ENCODE measurements around the gene ADAT1. TPM values are rescaled to one million over a fixed set of nuclear protein-coding genes. Genes with fewer than 3 reads are reported as not detected.

The ADAT1 gene
- total and polyA plus RNA-seq, 2 of the 8 experiments (the other 6 are each of a cell fraction or from before 2014, with no cell fraction given) = 30.7 to 44.7 TPM

DNA sequence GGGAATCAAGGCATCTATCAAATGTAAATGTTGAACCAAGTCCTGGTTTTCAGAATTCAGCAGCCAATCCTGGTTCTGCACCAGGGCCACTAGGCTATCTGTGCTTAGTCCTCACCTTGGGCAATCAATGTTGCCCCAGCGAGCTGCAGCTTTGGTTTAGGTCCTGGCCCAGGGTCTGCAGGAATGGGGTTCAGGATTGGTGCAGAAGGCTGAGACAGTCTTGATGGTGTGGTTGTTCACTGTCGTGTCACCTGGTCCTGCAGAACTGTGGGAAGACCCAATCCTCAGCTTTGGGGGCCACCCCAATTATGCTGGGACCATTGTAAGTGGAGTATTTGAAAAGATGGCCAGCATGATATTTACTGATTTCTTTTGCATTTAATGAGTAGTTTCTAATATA is 35.1 kb upstream of the ADAT1 start:
- Histone ChIP-seq H3K4ac (replicated peaks; ENCODE audit: insufficient read length, low read depth, low read length) (no peak overlapping the region), H2BK20ac (ENCODE audit: low read length) (no peak overlapping the region), H3K9ac (replicated peaks in 1 of 4; ENCODE audit: extremely low read depth in 1 of 4, low read depth in 3 of 4, low read length in 3 of 4) (no peak overlapping the region), H3K79me2 (ENCODE audit: control insufficient read depth in 1 of 2, insufficient read depth in 2 of 2, low read length in 2 of 2) (peaks cover 0 to 3% of the 10 kb centered on the region in 2 experiments; a peak in 2 of 4 replicates), H3K4me2 (ENCODE audit: insufficient read depth in 1 of 2, low read depth in 2 of 2, low read length in 2 of 2) (no peak overlapping the region), H3K9me3 (ENCODE audit: insufficient read depth in 2 of 2, low read depth in 1 of 2, low read length in 1 of 2) (no peaks in the 10 kb centered on the region), H3K27ac (ENCODE audit: low read depth, low read length) (no peak overlapping the region), H3K79me1 (ENCODE audit: low read depth, low read length) (no peaks in the 10 kb centered on the region), H3K27me3 (replicated peaks in 1 of 4; ENCODE audit: control insufficient read depth in 3 of 4, extremely low read depth in 1 of 4, insufficient read depth in 3 of 4, low read length in 3 of 4) (no peaks in the 10 kb centered on the region), H4K5ac (ENCODE audit: insufficient read length, low read depth, low read length) (no peak overlapping the region), H2BK120ac (replicated peaks; ENCODE audit: low read depth, low read length) (no peak overlapping the region), H2BK5ac (ENCODE audit: low read depth, low read length) (no peak overlapping the region), H3K56ac (replicated peaks; ENCODE audit: insufficient read length, low read depth, low read length) (no peak overlapping the region), H4K91ac (replicated peaks; ENCODE audit: insufficient read length, low read length) (no peak overlapping the region), H2AK5ac (ENCODE audit: low read depth, low read length) (no peak overlapping the region), H3K4me1 (replicated peaks in 1 of 4; ENCODE audit: control insufficient read depth in 3 of 4, insufficient read depth in 4 of 4, low read length in 3 of 4) (no peaks in the 10 kb centered on the region), H3K4me3 (ENCODE audit: extremely low read depth in 1 of 4, insufficient read depth in 2 of 4, low read depth in 3 of 4, low read length in 4 of 4) (no peak overlapping the region), H2BK12ac (ENCODE audit: low read depth, low read length) (no peak overlapping the region), H2BK15ac (ENCODE audit: low read length) (no peak overlapping the region), H4K8ac (ENCODE audit: extremely low read depth, insufficient read depth, low read length) (no peak overlapping the region), H3K23ac (ENCODE audit: insufficient read length) (no peak overlapping the region), H3K14ac (ENCODE audit: insufficient read length) (no peak overlapping the region), H4K20me1 (replicated peaks in 1 of 2; ENCODE audit: control insufficient read depth in 1 of 2, insufficient read depth in 2 of 2, low read length in 2 of 2) (peaks cover 0 to 2% of the 10 kb centered on the region in 2 experiments), H3K18ac (ENCODE audit: extremely low read depth, low read length) (no peak overlapping the region), H3K23me2 (ENCODE audit: low read depth, low read length) (no peaks in the 10 kb centered on the region), H3K36me3 (ENCODE audit: control insufficient read depth in 2 of 4, insufficient read depth in 4 of 4, low read length in 3 of 4) (peaks cover 0 to 37% (median 19%) of the 10 kb centered on the region in 4 experiments; a peak in 7 of 8 replicates), H2AFZ (ENCODE audit: low read length) (no peak overlapping the region)
- 85% methylated on average over 2 of the region's 2 CpGs; no CpG with 5 or more reads in 1 of the 2 experiments for WGBS, 2 experiments (ENCODE audit: extremely low coverage in 1 of 2, insufficient coverage in 1 of 2, insufficient read length in 1 of 2, insufficient replicate concordance in 2 of 2, low coverage in 1 of 2, low lambda C conversion rate in 2 of 2, missing lambda C conversion rate in 1 of 2)
- no peak for FAIRE-seq
- POLR2A ChIA-PET (ENCODE audit: partially characterized antibody) = interaction anchor here (1.4 kb wide), 1 partner anchor 11 kb away, joined by 4 read pairs; the partner anchor contains the start of genes KARS1 and TERF2IP
- CTCF ChIA-PET (ENCODE audit: partially characterized antibody) = interaction anchor here (1.2 to 1.9 kb wide), 2 partner anchors 9 to 106 kb away, joined by 5 to 7 read pairs; no protein-coding TSS in a partner anchor
- DNase-seq (ENCODE audit: low read depth in 1 of 2, low spot score in 2 of 2) = no peak
- TF ChIP-seq NRF1 (IDR thresholded peaks at IDR 0.05; ENCODE audit: low read depth, low read length) (no peak), RFX5 (IDR thresholded peaks at IDR 0.05; ENCODE audit: borderline replicate concordance, low read depth, low read length) (no peak), JUND (IDR thresholded peaks at IDR 0.05; ENCODE audit: low read length) (no peak), RBBP5 (IDR thresholded peaks at IDR 0.05; ENCODE audit: borderline replicate concordance, low read depth, low read length) (no peak), RAD21 (IDR thresholded peaks at IDR 0.05 in 1 of 2, conservative IDR thresholded peaks at IDR 0.05 in 1 of 2; ENCODE audit: low read depth in 2 of 2, low read length in 2 of 2) (no peak), SUZ12 (IDR thresholded peaks at IDR 0.05; ENCODE audit: low read length) (no peak), EGR1 (IDR thresholded peaks at IDR 0.05; ENCODE audit: borderline replicate concordance, low read depth, low read length) (no peak), CHD2 (IDR thresholded peaks at IDR 0.05; ENCODE audit: low read length) (no peak)
- TF ChIP-seq, protein P1, sequence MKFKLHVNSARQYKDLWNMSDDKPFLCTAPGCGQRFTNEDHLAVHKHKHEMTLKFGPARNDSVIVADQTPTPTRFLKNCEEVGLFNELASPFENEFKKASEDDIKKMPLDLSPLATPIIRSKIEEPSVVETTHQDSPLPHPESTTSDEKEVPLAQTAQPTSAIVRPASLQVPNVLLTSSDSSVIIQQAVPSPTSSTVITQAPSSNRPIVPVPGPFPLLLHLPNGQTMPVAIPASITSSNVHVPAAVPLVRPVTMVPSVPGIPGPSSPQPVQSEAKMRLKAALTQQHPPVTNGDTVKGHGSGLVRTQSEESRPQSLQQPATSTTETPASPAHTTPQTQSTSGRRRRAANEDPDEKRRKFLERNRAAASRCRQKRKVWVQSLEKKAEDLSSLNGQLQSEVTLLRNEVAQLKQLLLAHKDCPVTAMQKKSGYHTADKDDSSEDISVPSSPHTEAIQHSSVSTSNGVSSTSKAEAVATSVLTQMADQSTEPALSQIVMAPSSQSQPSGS (IDR thresholded peaks at IDR 0.05; ENCODE audit: low read length) = no peak
- TF ChIP-seq, protein P2, sequence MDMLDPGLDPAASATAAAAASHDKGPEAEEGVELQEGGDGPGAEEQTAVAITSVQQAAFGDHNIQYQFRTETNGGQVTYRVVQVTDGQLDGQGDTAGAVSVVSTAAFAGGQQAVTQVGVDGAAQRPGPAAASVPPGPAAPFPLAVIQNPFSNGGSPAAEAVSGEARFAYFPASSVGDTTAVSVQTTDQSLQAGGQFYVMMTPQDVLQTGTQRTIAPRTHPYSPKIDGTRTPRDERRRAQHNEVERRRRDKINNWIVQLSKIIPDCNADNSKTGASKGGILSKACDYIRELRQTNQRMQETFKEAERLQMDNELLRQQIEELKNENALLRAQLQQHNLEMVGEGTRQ (IDR thresholded peaks at IDR 0.05; ENCODE audit: low read length) = no peak

All from H1 (cell line).